Caco-2 (cell line): Measurements from ENCODE around the gene SPINT2. TPM values are rescaled to one million over a fixed set of nuclear protein-coding genes. Genes with fewer than 3 reads are reported as not detected.

Experiments used
- BruUV-seq: library from RNA; stranded (reverse); fragments of 400-500 nt; replicated peaks from 2 replicates; lab custom pipeline; 2021; lab: Mats Ljungman, UMichigan
- CTCF ChIA-PET: fragments of 300-600 bp; sonication (Branson Sonifier 250); formaldehyde crosslinking; loops from one replicate; lab custom pipeline; 2022; ENCODE audit warnings: antibody characterized with exemption; lab: Charles Lee
- POLR2A ChIA-PET: fragments of 300-600 bp; sonication (Branson Sonifier 250); formaldehyde crosslinking; loops from one replicate; lab custom pipeline; 2022; ENCODE audit warnings: antibody characterized with exemption; lab: Charles Lee
- DNase-seq, 2 experiments: peaks; one replicate each; pipeline versions ENCODE4 v3.0.0 to v3.0.0-alpha.2; 2020 to 2022
- H3K27me3 ChIP-seq: replicated peaks from 2 replicates; pipeline ENCODE4 v1.6.0; 2011; ENCODE audit warnings: low read length; ENCODE audit not compliant: control insufficient read depth, insufficient read depth
- H3K36me3 ChIP-seq: 2 replicates; pipeline ENCODE4 v1.5.1; 2011; ENCODE audit warnings: low read length; ENCODE audit not compliant: control insufficient read depth, insufficient read depth
- H3K4me1 ChIP-seq: fragments of 250-450 bp; sonication (Bioruptor Pico); 2 replicates; pipeline ENCODE4 v1.5.1; 2020; ENCODE audit warnings: mild to moderate bottlenecking
- H3K4me3 ChIP-seq: 2 replicates; pipeline ENCODE4 v1.5.1; 2011; ENCODE audit warnings: low read depth, mild to moderate bottlenecking, control low read depth, low read length
- H3K9me3 ChIP-seq: fragments of 250-450 bp; sonication (Bioruptor Pico); 2 replicates; pipeline ENCODE4 v1.5.1; 2020; ENCODE audit warnings: mild to moderate bottlenecking, moderate library complexity
- H3K27ac Mint-ChIP-seq: one replicate; pipeline ENCODE4 v1.8.0; 2022; ENCODE audit warnings: mixed read lengths; ENCODE audit not compliant: unreplicated experiment
- H3K27me3 Mint-ChIP-seq: one replicate; pipeline ENCODE4 v1.8.0; 2022; ENCODE audit warnings: mixed read lengths; ENCODE audit not compliant: insufficient read depth, unreplicated experiment
- H3K36me3 Mint-ChIP-seq: one replicate; pipeline ENCODE4 v1.8.0; 2022; ENCODE audit warnings: mild to moderate bottlenecking, mixed read lengths; ENCODE audit not compliant: insufficient read depth, unreplicated experiment
- H3K4me1 Mint-ChIP-seq: one replicate; pipeline ENCODE4 v1.8.0; 2022; ENCODE audit warnings: low read depth, mixed read lengths; ENCODE audit not compliant: unreplicated experiment
- H3K4me3 Mint-ChIP-seq: one replicate; pipeline ENCODE4 v1.8.0; 2022; ENCODE audit warnings: mild to moderate bottlenecking, moderate library complexity, mixed read lengths; ENCODE audit not compliant: unreplicated experiment
- H3K9me3 Mint-ChIP-seq: one replicate; pipeline ENCODE4 v1.8.0; 2022; ENCODE audit warnings: mixed read lengths; ENCODE audit not compliant: unreplicated experiment
- intact Hi-C: fragments of 100-400 bp; cut with micrococcal nuclease; formaldehyde crosslinking; loops from one replicate; pipeline ENCODE4 v1.10.0; 2022; ENCODE audit not compliant: unreplicated experiment
- total RNA-seq: library from RNA; stranded (reverse); gene quantifications from 2 replicates; pipeline ENCODE4 v1.2.3, GENCODE V29; 2022
- TF ChIP-seq, protein P1 (sequence below), 2 experiments: fragments of 200-600 bp in 1 of 2; IDR thresholded peaks; 1 replicate in 1 of 2; 2 replicates in 1 of 2; pipeline versions ENCODE4 v1.5.1 to v1.8.0; 2011 to 2022; ENCODE audit warnings: antibody characterized with exemption in 1 of 2, control low read depth in 1 of 2, inconsistent platforms in 1 of 2, low read depth in 1 of 2, low read length in 1 of 2, mild to moderate bottlenecking in 1 of 2, moderate library complexity in 1 of 2; ENCODE audit not compliant: insufficient read depth in 1 of 2, severe bottlenecking in 1 of 2, unreplicated experiment in 1 of 2

The SPINT2 gene
- total RNA-seq, 1 experiment from 2014 or later: 748 TPM

DNA sequence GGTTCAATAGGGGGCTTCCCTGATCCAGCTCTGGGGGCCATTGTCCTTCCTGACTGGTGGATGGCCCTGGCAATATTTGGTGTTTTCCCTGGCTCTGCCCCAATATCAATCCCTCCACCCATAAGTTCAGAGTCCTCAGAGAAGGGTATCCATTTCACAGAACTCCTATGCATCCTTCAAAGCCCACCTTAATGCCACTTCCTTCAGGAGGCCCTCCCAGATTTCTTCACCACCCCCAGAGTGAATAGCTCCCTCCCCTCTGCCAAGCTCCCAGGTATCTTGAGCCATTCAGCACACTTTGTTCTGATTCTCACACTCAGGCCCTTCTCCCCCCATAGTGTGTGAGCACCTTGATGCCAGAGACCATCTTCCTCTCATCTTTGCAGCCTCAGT is 13.9 kb upstream of the SPINT2 start:
- Histone ChIP-seq H3K4me1 (peaks cover 51% of the 10 kb centered on the region), H3K36me3 (no peaks in the 10 kb centered on the region), H3K27me3 (no peaks in the 10 kb centered on the region), H3K4me3 (no peak overlapping the region), H3K9me3 (no peaks in the 10 kb centered on the region)
- peaks cover 29% of the 10 kb centered on the region for H3K4me1 Mint-ChIP-seq
- DNase-seq: no peak
- peaks cover 6% of the 10 kb centered on the region for H3K36me3 Mint-ChIP-seq
- H3K9me3 Mint-ChIP-seq: no peaks in the 10 kb centered on the region
- peak overlapping the region; percentile 42 for H3K4me3 Mint-ChIP-seq
- no peaks in the 10 kb centered on the region for H3K27me3 Mint-ChIP-seq
- BruUV-seq: no TSS peak
- ChIA-PET CTCF (interaction anchor here (0.6 to 0.9 kb wide), 2 partner anchors 85 to 152 kb away, joined by 3 to 5 read pairs; partner anchors contain the start of gene CATSPERG), POLR2A (interaction anchor here (1.5 kb wide), 1 partner anchor 13 kb away, joined by 10 read pairs; the partner anchor contains the start of gene SPINT2)
- H3K27ac Mint-ChIP-seq: peak overlapping the region; percentile 66
- intact Hi-C loops: no loop called here
- TF ChIP-seq, protein P1, sequence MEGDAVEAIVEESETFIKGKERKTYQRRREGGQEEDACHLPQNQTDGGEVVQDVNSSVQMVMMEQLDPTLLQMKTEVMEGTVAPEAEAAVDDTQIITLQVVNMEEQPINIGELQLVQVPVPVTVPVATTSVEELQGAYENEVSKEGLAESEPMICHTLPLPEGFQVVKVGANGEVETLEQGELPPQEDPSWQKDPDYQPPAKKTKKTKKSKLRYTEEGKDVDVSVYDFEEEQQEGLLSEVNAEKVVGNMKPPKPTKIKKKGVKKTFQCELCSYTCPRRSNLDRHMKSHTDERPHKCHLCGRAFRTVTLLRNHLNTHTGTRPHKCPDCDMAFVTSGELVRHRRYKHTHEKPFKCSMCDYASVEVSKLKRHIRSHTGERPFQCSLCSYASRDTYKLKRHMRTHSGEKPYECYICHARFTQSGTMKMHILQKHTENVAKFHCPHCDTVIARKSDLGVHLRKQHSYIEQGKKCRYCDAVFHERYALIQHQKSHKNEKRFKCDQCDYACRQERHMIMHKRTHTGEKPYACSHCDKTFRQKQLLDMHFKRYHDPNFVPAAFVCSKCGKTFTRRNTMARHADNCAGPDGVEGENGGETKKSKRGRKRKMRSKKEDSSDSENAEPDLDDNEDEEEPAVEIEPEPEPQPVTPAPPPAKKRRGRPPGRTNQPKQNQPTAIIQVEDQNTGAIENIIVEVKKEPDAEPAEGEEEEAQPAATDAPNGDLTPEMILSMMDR (IDR thresholded peaks at IDR 0.05; ENCODE audit: insufficient read depth in 1 of 2, low read depth in 1 of 2, low read length in 1 of 2, severe bottlenecking in 1 of 2, unreplicated experiment in 1 of 2): no peak

DNA sequence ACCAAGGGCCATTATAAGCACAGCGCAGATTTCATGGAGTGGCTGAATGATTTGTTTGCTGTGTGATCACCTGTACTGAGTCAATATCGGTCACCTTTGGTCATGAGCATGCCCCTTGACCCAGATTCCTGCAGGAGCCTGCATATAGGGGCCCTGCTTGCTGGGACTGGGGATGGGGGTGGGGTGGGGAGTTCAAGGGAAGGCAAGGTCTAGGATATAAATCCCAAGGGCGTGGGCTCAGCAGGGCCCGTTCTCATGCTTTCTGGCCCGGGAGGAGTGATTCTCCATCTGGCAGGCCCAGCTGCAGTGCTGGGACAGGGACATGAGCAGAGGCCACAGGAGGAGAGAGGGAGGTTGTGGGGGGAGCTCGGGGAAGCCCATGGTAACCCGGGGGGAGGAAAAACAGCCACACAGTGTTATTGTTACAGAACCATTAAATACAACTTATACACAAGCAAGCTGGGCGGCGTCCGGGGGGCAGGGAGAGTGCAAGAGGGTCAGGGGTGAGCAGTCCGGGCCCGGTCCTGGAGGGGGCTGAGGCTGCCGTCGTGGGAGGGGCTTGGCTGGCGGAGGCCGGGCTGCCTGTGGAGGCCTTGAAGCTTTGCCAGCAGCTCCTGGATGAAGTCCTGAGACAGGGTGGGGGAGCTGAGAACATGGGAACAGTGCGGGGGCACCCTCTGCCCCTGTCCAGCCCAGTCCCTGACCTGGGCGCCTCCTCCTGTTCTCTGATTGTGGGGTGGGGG is 13.4 kb upstream of the SPINT2 start:
- ChIA-PET POLR2A (interaction anchor here (0.6 to 1.5 kb wide), 2 partner anchors 13 to 79 kb away, joined by 3 to 10 read pairs; partner anchors contain the start of gene SPINT2), CTCF (interaction anchor here (0.7 to 1.0 kb wide), 3 partner anchors 9 to 123 kb away, joined by 3 to 5 read pairs (median 3); partner anchors contain the start of genes CATSPERG and PSMD8)
- DNase-seq: peak; percentile 87 to 95
- H3K4me3 Mint-ChIP-seq: peak overlapping the region; percentile 42
- TF ChIP-seq, protein P1 (IDR thresholded peaks at IDR 0.05; ENCODE audit: insufficient read depth in 1 of 2, low read depth in 1 of 2, low read length in 1 of 2, severe bottlenecking in 1 of 2, unreplicated experiment in 1 of 2): no peak
- intact Hi-C loops: loop anchor here (1.0 kb wide), 1 partner anchor 13 kb away; the partner anchor contains the start of gene SPINT2
- no peaks in the 10 kb centered on the region for H3K9me3 Mint-ChIP-seq
- H3K36me3 ChIP-seq: no peaks in the 10 kb centered on the region
- BruUV-seq: no TSS peak
- peaks cover 6% of the 10 kb centered on the region for H3K36me3 Mint-ChIP-seq
- H3K4me3 ChIP-seq: no peak overlapping the region
- H3K4me1 ChIP-seq: peaks cover 54% of the 10 kb centered on the region
- peaks cover 32% of the 10 kb centered on the region for H3K4me1 Mint-ChIP-seq
- no peaks in the 10 kb centered on the region for H3K9me3 ChIP-seq
- H3K27me3 ChIP-seq: no peaks in the 10 kb centered on the region
- no peaks in the 10 kb centered on the region for H3K27me3 Mint-ChIP-seq
- peak overlapping the region; percentile 66 for H3K27ac Mint-ChIP-seq

DNA sequence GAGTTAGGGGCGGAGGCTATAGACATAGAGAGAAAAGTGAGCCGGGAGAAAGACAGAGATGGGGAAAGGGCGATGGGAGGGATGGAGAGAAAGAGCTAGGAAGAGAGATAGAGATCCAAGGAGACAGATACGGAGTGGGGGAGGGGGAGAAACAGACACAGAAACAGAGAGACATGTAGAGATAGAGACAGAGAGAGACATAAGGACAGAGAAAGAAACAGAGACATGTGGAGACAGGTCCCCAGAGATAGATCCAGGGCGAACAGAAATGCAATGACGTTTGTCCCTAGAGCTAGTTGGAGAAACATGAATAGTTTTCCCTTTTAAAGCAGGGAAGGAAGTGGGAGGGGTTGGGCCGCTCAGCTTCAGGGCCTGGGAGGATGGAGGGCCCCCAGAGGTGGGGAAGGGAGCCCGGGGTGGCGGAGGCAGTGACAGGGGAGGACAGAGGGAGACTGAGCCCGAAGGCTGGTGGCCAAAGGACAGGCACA is 12.8 kb upstream of the SPINT2 start:
- Histone ChIP-seq H3K27me3 (no peaks in the 10 kb centered on the region), H3K4me3 (no peak overlapping the region), H3K9me3 (no peaks in the 10 kb centered on the region), H3K36me3 (no peaks in the 10 kb centered on the region), H3K4me1 (peaks cover 54% of the 10 kb centered on the region)
- POLR2A ChIA-PET: interaction anchor here (0.6 to 1.5 kb wide), 2 partner anchors 12 to 79 kb away, joined by 3 to 10 read pairs; partner anchors contain the start of gene SPINT2
- Mint-ChIP-seq H3K4me1 (peaks cover 28% of the 10 kb centered on the region), H3K9me3 (no peaks in the 10 kb centered on the region), H3K27me3 (no peaks in the 10 kb centered on the region), H3K36me3 (peaks cover 6% of the 10 kb centered on the region), H3K27ac (peak overlapping the region; percentile 66), H3K4me3 (peak overlapping the region; percentile 1)
- CTCF ChIA-PET: interaction anchor here (0.7 to 1.0 kb wide), 3 partner anchors 8 to 123 kb away, joined by 3 to 5 read pairs (median 3); partner anchors contain the start of genes CATSPERG and PSMD8
- TF ChIP-seq, protein P1 (IDR thresholded peaks at IDR 0.05; ENCODE audit: insufficient read depth in 1 of 2, low read depth in 1 of 2, low read length in 1 of 2, severe bottlenecking in 1 of 2, unreplicated experiment in 1 of 2): no peak
- intact Hi-C loops: loop anchor here (1.0 kb wide), 1 partner anchor 13 kb away; the partner anchor contains the start of gene SPINT2
- DNase-seq: no peak
- BruUV-seq: no TSS peak
